ENCODE data around the gene TAF7. TPM values are rescaled to one million over a fixed set of nuclear protein-coding genes. Genes with fewer than 3 reads are reported as not detected.

TAF7 gene
- total and polyA plus RNA-seq, 10 of the 15 experiments (the other 5 are each of a cell fraction or from before 2014, with no cell fraction given): 42.0 to 88.8 (median 69.2) TPM

GRCh38 chr5:141328231-141328630 is 7.6 kb upstream of the TAF7 start:
- Histone ChIP-seq H3K27me3 (replicated peaks in 1 of 2; ENCODE audit: control insufficient read depth in 2 of 2, insufficient read depth in 2 of 2, low read length in 1 of 2) (no peaks in the 10 kb centered on the region; a peak in 1 of 4 replicates), H3K36me3 (ENCODE audit: control insufficient read depth in 2 of 2, insufficient read depth in 2 of 2, low read length in 1 of 2) (no peaks in the 10 kb centered on the region), H3K4me3 (no peak overlapping the region), H3K4me2 (ENCODE audit: control insufficient read depth, insufficient read depth) (no peak overlapping the region), H3K9ac (ENCODE audit: control insufficient read depth, insufficient read depth, low read length) (no peak overlapping the region), H4K20me1 (ENCODE audit: control insufficient read depth, insufficient read depth) (no peaks in the 10 kb centered on the region), H2AFZ (ENCODE audit: control insufficient read depth, low read depth, low read length) (no peak overlapping the region), H3K27ac (ENCODE audit: control insufficient read depth, insufficient read depth) (no peak overlapping the region), H3K79me2 (ENCODE audit: control insufficient read depth, insufficient read depth, low read length) (no peaks in the 10 kb centered on the region), H3K9me3 (replicated peaks; ENCODE audit: control insufficient read depth, insufficient read depth, low read length) (peaks cover 5% of the 10 kb centered on the region; the same call in 2 of the 3 replicates), H3K4me1 (ENCODE audit: control insufficient read depth, insufficient read depth, low read length) (no peaks in the 10 kb centered on the region)
- ChIA-PET RAD21 (ENCODE audit: unreplicated experiment) (interaction anchor here (0.6 to 1.2 kb wide), 2 partner anchors 93 to 343 kb away, joined by 3 to 5 read pairs; partner anchors contain the start of gene PCDHGA11), POLR2A (interaction anchor here (0.6 kb wide), 1 partner anchor 11 kb away, joined by 3 read pairs; no protein-coding TSS in a partner anchor), CTCF (interaction anchor here (1.5 kb wide), 2 partner anchors 12 to 14 kb away, joined by 3 to 4 read pairs; no protein-coding TSS in a partner anchor), SMC1A (ENCODE audit: uncharacterized antibody, unreplicated experiment) (interaction anchor here (1.2 to 1.5 kb wide), 4 partner anchors 8 to 102 kb away, joined by 3 to 5 read pairs (median 3); partner anchors contain the start of genes PCDHGA12, PCDHGA2, PCDHGA3 and TAF7)
- in situ Hi-C loops (cut with MboI): loop anchor here (10.0 kb wide), 1 partner anchor 237 kb away; no protein-coding TSS in a partner anchor
- no peak for FAIRE-seq
- WGBS (ENCODE audit: insufficient coverage, insufficient replicate concordance, low lambda C conversion rate, missing lambda C conversion rate): 26% methylated on average over 8 of the region's 8 CpGs
- intact Hi-C loops (cut with micrococcal nuclease; ENCODE audit: unreplicated experiment): no loop called here
- BruUV-seq (replicated peaks): no TSS peak
- no peak for DNase-seq (ENCODE audit: low read depth, low spot score)
- no peak for TF ChIP-seq SMAD1 (IDR thresholded peaks at IDR 0.05; ENCODE audit: low read depth, partially characterized antibody)
- no peak for TF ChIP-seq POLR2A (IDR thresholded peaks at IDR 0.05; ENCODE audit: low read depth, low read length)
- peak; percentile 21; the same call in 1 of the 2 replicates for TF ChIP-seq RUNX3 (IDR thresholded peaks at IDR 0.05; ENCODE audit: low read length)
- no peak for ATAC-seq

GRCh38 chr5:141326088-141326854 is 5.7 kb upstream of the TAF7 start:
- peak overlapping the region; percentile 98 for H2AFZ ChIP-seq (ENCODE audit: control insufficient read depth, low read depth, low read length)
- H3K4me1 ChIP-seq (ENCODE audit: control insufficient read depth, insufficient read depth, low read length): no peaks in the 10 kb centered on the region
- no peaks in the 10 kb centered on the region; a peak in 1 of 4 replicates for H3K27me3 ChIP-seq (replicated peaks in 1 of 2; ENCODE audit: control insufficient read depth in 2 of 2, insufficient read depth in 2 of 2, low read length in 1 of 2)
- DNase-seq (ENCODE audit: low read depth, low spot score): no peak
- H3K9ac ChIP-seq (ENCODE audit: control insufficient read depth, insufficient read depth, low read length): peak overlapping the region; percentile 51
- ATAC-seq: peak; percentile 94
- in situ Hi-C loops (cut with MboI) (loop anchor here (10.0 kb wide), 1 partner anchor 239 kb away; no protein-coding TSS in a partner anchor), intact Hi-C loops (cut with micrococcal nuclease; ENCODE audit: unreplicated experiment) (no loop called here)
- H4K20me1 ChIP-seq (ENCODE audit: control insufficient read depth, insufficient read depth): no peaks in the 10 kb centered on the region
- H3K4me3 ChIP-seq: peak overlapping the region; percentile 70
- peaks cover 4% of the 10 kb centered on the region; the same call in 2 of the 3 replicates for H3K9me3 ChIP-seq (replicated peaks; ENCODE audit: control insufficient read depth, insufficient read depth, low read length)
- ChIA-PET POLR2A (interaction anchor here (0.6 kb wide), 1 partner anchor 282 kb away, joined by 9 read pairs; no protein-coding TSS in a partner anchor), RAD21 (ENCODE audit: unreplicated experiment) (no interaction called here), SMC1A (ENCODE audit: uncharacterized antibody, unreplicated experiment) (interaction anchor here (1.0 kb wide), 1 partner anchor 9 kb away, joined by 6 read pairs; no protein-coding TSS in a partner anchor), CTCF (interaction anchor here (0.6 to 1.4 kb wide), 6 partner anchors 22 to 266 kb away, joined by 3 to 5 read pairs (median 4); partner anchors contain the start of gene PCDHGB2)
- no peak for FAIRE-seq
- whole genome bisulfite sequencing (ENCODE audit: insufficient coverage, insufficient replicate concordance, low lambda C conversion rate, missing lambda C conversion rate): 36% methylated on average over 27 of the region's 27 CpGs
- peak overlapping the region; percentile 83 for H3K4me2 ChIP-seq (ENCODE audit: control insufficient read depth, insufficient read depth)
- no peaks in the 10 kb centered on the region for H3K79me2 ChIP-seq (ENCODE audit: control insufficient read depth, insufficient read depth, low read length)
- H3K36me3 ChIP-seq (ENCODE audit: control insufficient read depth in 2 of 2, insufficient read depth in 2 of 2, low read length in 1 of 2): no peaks in the 10 kb centered on the region
- no TSS peak for BruUV-seq (replicated peaks)
- no peak overlapping the region for H3K27ac ChIP-seq (ENCODE audit: control insufficient read depth, insufficient read depth)
- TF ChIP-seq ZZZ3 (IDR thresholded peaks at IDR 0.05; ENCODE audit: control insufficient read depth, insufficient read length, low read depth): no peak
- TF ChIP-seq REST (IDR thresholded peaks at IDR 0.05; ENCODE audit: low read depth, low read length): no peak
- 0 out of 2 replicates have a peak, but pooled peaks have one; percentile 21 for TF ChIP-seq RELB (IDR thresholded peaks at IDR 0.05; ENCODE audit: low read depth)
- TF ChIP-seq IKZF1 (conservative IDR thresholded peaks at IDR 0.05): 0 out of 2 replicates have a peak, but pooled peaks have one; percentile 18
- TF ChIP-seq MYC (IDR thresholded peaks at IDR 0.05; ENCODE audit: insufficient read depth, insufficient read length, insufficient replicate concordance, low read length, severe bottlenecking): no peak
- TF ChIP-seq GATAD2B (conservative IDR thresholded peaks at IDR 0.05; ENCODE audit: low read depth): no peak
